Measurements from ENCODE around the gene OR52H1.

DNA sequence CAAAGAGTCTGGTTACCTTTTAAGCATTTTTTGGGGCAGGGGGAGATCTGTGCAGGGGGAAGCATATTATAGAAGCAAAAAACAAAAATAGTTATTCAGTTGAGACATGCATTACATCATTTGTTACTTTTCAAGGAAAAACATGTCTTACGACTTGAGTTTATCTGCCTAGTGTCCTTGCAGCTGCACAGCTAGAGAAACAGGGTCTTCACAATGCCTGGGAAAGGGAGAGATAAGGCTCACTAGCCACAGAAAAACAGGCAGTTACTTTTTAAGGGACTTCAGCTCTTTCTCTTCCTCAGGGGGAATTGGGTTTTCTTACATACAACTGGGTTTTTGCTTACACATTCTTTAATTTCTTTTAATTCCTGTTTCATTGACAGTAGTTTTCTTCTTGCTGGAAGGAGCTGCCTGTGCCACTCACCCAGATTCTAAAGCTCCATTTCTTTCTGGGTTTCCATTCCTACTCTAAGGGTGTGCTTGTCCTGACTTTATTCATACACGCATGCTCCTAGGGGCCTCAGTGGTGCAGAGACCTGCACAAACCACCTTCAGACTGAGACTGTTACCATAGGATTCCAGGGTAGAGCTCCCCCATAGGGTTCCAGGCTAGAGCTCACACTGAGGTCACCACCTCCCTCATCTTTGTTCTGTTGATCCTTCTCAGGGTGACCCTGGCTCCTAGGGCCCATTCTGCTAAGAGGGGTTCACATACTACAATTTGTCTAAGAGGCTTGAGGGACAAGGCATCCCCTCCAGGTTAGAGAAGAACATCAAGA is 17.1 kb downstream of the OR52H1 start:
- TF ChIP-seq, protein P1, sequence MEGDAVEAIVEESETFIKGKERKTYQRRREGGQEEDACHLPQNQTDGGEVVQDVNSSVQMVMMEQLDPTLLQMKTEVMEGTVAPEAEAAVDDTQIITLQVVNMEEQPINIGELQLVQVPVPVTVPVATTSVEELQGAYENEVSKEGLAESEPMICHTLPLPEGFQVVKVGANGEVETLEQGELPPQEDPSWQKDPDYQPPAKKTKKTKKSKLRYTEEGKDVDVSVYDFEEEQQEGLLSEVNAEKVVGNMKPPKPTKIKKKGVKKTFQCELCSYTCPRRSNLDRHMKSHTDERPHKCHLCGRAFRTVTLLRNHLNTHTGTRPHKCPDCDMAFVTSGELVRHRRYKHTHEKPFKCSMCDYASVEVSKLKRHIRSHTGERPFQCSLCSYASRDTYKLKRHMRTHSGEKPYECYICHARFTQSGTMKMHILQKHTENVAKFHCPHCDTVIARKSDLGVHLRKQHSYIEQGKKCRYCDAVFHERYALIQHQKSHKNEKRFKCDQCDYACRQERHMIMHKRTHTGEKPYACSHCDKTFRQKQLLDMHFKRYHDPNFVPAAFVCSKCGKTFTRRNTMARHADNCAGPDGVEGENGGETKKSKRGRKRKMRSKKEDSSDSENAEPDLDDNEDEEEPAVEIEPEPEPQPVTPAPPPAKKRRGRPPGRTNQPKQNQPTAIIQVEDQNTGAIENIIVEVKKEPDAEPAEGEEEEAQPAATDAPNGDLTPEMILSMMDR (IDR thresholded peaks at IDR 0.05; ENCODE audit: extremely low read depth in 1 of 2, insufficient read depth in 1 of 2, low read depth in 1 of 2, low read length in 2 of 2) = no peak
- TF ChIP-seq GATA2 (IDR thresholded peaks at IDR 0.05; ENCODE audit: insufficient read depth, insufficient read length, low read depth, low read length) (no peak), EZH2 (IDR thresholded peaks at IDR 0.05; ENCODE audit: borderline replicate concordance, low read depth, low read length, severe bottlenecking) (no peak), POLR2A (IDR thresholded peaks at IDR 0.05; ENCODE audit: low read depth, low read length) (no peak)
